Activated CD8-positive, alpha-beta memory T cell treated with anti-CD3 and anti-CD28 coated beads, Interleukin-2, amount 50 U/mL, for 1 hour (primary cell): ENCODE data around the gene ATOH8.

Source experiments
- DNase-seq: peaks from one replicate; pipeline ENCODE4 v3.0.0-alpha.2; 2020; ENCODE audit errors: extremely low read depth

Gene ATOH8

DNA sequence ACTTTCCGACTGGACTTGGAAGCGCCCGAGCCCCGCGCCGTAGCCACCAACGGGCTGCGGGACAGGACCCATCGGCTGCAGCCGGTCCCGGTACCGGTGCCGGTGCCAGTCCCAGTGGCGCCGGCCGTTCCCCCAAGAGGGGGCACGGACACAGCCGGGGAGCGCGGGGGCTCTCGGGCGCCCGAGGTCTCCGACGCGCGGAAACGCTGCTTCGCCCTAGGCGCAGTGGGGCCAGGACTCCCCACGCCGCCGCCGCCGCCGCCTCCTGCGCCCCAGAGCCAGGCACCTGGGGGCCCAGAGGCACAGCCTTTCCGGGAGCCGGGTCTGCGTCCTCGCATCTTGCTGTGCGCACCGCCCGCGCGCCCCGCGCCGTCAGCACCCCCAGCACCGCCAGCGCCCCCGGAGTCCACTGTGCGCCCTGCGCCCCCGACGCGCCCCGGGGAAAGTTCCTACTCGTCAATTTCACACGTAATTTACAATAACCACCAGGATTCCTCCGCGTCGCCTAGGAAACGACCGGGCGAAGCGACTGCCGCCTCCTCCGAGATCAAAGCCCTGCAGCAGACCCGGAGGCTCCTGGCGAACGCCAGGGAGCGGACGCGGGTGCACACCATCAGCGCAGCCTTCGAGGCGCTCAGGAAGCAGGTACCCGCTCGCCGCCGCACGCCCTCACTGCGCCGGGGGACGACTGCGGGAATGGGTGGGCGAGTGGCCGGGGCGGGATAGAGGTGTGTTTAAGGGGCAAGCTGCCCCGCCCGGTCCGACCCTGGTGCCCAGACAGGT, 713 bp downstream of the ATOH8 start:
- DNase-seq: no peak

DNA sequence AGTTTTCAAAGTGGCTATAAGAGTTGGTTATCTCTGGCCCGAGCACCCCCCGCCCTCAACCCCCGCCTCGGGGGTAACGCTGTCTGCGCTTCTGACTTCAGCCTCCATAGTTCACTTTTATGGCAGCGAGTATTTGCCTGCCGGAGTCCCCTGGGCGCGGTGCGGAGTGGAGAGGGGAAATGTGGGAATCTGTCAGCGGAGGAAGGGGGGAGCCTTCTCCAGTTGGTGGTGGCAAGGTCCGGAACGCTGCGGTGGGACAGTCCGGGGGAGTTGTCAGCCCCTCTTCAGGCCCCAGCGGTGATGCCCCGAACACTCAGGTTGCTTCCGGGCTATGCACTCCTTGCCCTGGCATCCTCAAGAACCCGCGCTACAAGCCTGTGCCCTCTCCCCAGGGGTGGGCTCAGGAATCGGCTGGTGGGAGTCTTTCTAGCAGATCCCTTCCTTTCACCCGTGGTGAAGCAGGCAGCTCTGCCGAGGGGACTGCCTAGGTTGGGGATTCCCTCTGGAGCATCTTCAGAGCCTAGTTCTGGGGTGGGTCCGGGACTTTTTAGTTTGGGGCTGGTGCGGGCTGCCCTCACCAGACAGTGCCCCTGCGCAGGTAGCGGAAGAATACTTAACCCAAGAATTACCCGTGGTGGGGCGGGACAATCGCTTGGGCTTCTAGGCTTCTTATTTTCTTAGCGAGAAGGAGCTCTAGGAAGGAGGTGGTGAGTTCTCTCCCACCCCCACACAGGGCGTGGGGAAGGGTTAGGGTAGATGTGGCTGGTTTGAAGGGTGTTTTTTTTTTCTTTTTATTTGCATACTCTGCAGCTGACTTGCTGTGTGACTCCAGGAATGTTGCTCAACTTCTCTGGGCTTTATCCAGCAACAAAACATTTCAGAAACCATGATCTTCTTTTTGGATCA, 1.6 kb downstream of the ATOH8 start:
- DNase-seq: no peak

- DNase-seq: no peak
Observed at GRCh38 chr2:85756195-85756594, 2.4 kb downstream of the ATOH8 start.

DNA sequence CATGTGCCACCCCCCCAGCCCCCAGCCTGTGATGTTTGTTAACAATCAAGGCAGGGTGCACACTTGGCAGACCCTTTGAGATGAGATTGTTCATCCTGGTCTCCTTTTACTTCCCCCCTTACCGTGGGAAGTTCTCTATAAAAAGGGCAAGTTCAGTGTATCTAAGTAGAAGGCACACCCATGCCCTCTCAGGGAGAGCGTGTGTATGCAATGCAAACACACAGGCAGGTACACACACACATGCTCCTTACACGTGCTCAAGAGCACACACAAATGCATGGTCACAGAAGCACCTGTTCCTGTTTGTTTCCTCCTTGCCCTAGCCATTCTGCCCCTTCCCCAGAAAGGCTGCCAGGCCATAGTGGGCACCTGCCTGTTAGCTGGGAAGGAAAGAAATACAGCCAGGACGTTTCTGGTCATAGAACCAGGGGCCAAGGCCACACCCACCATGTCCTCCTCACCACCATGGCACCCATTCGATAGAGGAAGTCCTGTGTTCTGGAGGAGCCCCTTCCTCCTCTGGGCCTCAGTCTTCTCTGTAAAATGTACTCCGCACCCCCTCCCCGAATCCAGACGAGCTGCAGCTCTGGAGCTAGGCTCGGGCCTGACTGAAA, 3.1 kb downstream of the ATOH8 start:
- DNase-seq: no peak

DNA sequence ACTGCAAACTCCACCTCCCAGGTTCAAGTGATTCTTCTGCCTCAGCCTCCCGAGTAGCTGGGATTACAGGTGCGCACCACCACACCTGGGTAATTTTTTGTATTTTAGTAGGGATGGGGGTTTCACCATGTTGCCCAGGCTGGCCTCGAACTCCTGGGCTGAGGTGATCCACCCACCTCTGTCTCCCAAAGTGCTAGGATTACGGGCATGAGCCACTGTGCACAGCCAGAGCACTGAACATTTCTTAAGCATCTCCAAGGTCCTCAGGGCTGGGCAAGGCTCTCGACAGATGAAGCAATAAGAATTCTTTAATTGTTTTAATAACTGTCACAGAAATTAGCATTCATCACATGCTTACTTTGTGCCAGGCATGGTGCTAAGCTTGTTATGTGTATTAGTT, 4.1 kb downstream of the ATOH8 start:
- DNase-seq: no peak

DNA sequence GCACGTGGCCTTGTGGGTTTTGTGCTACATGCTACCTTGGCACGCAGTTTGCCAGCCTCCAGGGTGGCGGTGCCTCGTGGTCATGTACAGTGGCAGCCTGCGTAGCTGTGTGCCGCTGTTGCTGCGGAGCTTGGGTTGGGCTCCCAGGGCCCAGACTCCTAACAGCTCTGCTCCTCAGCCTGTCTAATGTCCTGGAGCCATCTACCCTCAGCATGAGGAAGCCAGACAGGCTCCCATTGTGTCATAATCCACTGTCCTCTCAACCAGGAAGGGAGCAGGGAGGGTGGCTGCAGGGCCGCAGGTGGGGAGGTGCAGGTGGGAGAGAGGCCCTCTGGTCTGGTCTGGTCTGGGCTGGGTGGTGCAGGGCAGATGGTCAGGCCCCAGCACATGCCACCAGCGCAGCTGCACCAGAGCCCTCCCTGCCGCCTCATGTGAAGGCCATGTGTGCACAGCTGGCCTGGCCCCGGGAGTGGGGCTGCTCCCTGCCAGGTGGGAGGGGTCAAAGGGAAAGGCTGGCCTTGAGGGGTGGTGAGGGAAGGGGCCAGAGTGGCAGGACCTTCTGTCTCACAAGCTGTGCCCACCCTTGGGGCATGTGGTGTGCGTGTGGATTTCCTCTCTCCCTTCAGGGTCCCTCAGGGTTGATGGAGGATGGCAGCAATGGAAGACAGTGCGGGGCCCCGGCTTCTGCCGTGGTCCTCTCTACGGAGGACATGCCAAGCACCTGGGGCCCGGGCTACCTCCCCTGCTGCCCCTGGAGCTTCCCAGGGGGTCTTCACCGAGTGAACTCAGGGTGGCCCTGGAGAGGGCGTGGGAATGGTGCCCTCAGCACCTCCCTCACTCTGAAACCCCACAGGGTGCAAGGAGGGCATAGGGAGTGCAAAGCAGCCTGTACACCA, 4.8 kb downstream of the ATOH8 start:
- DNase-seq: no peak

DNA sequence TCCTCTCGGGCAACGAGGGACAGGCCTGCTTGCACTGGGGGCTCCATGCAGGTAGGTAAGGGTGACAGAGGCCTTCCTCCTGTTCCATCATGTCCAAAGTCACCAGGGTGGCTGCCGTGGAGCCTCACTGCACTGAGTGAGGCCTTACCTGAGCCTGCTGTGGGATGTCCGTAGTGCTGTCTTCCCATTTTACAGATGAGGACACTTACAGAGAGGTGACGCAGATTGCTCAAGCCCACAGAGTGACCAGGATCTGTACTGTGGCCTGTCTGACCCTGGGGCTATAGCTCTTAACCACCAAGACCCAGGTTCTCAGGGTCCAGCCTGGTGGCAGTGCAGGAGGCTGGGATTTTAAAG, 5.4 kb downstream of the ATOH8 start:
- no peak for DNase-seq

DNA sequence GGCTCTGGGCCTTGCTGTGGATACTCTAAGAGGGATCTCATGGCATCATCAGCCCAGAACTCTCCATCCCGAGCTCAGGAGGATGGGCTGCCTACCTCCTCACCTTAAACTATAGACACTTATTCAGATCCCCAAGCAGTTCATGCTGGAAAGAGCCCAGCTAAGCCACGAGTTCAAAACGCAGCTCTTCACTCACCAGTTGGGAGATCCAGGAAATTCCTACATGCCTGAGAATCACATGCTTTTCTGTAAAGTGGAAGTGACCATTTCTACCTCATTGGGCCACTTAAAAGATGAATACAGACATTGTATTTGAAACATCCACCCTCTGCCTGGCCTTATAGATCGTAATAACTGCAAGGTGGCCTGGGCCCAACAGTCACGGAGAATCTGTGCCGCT, 6.6 kb downstream of the ATOH8 start:
- DNase-seq: no peak

- DNase-seq: no peak
Observed at GRCh38 chr2:85760872-85761271, 7.1 kb downstream of the ATOH8 start.

GRCh38 chr2:85761512-85761944, 7.7 kb downstream of the ATOH8 start:
- no peak for DNase-seq

DNA sequence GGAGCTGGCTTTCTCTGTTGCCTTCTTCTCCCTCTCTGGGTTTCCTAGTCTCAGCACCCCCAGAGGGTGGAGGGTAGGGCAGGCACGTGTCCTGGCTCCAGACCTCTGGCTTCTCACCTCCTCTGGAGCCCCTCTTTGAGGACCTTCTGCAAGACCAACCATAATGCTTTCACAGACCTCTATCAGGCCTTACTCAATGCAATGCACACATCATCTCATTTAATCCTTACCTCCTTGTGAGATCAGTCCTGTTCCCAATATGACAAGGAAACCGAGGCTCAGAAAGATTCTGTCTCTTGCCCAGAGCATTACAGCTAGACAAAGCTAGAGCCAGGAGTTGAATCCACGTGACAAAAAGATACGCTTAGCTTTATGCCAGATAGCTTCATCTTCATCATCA, 8.2 kb downstream of the ATOH8 start:
- DNase-seq: no peak

- no peak for DNase-seq
Observed at GRCh38 chr2:85763132-85763531, 9.3 kb downstream of the ATOH8 start.

DNA sequence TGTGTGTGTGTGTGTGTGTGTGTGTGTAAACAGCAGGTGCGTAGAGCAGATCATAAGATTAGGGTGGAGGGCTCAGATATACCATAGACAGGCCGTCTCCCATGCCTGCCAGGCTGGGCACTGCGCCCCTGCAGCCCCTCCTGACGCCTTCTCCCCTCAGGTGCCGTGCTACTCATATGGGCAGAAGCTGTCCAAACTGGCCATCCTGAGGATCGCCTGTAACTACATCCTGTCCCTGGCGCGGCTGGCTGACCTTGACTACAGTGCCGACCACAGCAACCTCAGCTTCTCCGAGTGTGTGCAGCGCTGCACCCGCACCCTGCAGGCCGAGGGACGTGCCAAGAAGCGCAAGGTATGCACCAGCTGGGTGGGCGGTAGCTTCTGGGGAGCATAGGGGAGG, 10.0 kb downstream of the ATOH8 start:
- no peak for DNase-seq

DNA sequence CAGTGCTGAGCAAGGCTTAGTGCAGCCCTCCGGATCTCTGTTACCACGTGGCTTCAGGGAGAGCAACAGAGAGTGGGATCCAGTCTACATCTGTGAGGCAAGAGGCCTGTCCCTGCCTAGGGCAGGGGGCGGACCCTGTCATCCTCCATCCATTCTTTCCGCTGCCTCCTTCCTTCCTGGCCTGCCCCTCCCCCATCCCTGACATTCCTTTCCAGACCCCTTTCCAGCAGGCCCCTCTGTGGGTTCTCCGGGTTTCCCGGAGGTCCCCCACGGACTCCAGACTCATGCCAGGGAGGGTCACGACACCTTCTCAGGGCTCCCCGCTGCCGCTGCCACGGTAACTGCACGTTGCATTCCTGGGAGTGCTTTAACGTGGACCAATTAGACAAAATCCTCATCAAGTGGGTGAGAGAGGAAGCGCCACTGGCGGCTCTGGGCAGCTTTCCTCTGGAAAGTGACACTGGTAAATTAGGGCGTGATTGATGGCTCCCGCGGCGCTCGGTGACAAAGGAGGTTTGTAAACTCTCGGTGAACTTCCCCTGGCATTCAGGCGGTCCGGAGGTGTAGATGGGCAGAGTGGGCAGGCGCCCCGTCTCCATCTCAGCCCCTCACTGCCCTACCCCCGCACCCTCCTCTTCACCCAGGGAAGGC, 11.4 kb downstream of the ATOH8 start:
- DNase-seq: no peak

GRCh38 chr2:85766229-85766628, 12.4 kb downstream of the ATOH8 start:
- DNase-seq: no peak

GRCh38 chr2:85767803-85768665, 14.2 kb downstream of the ATOH8 start:
- DNase-seq: no peak

DNA sequence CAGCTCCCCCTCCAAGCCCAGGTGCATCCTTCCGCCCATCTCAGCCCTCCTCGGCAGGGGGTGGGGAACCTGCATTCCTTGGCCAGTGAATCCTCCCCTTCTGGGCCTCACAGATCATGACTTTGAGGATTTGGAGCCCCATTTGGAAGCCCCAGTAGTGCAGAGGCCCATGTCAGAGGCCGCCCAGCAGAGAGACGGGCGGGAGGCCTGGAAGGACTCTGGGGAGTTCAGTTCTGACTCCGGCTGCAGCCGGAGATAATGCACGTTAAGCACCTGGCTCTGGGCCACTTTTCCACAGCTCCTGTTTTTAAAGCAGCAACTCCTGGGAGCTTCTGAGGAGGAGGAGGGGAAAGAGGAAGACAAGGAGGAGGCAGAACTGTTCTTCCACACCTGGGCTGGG, 14.9 kb downstream of the ATOH8 start:
- DNase-seq: no peak

GRCh38 chr2:85769236-85769982, 15.6 kb downstream of the ATOH8 start:
- DNase-seq: no peak

GRCh38 chr2:85769983-85770362, 16.2 kb downstream of the ATOH8 start:
- no peak for DNase-seq
